Sigmoid colon (tissue), 7 donors: ENCODE measurements around the gene MYO1A. TPM values are rescaled to one million over a fixed set of nuclear protein-coding genes. Genes with fewer than 3 reads are reported as not detected.
"Not testable (repeated sequence)": the region's sequence is repeated elsewhere in the genome, so short reads cannot be mapped to it uniquely, and the experiment has no call there.

Experiments
- DNase-seq: peaks from one replicate; pipeline ENCODE4 v3.0.0-alpha.2; 2019
- H3K27ac ChIP-seq, 4 donors: fragments of 200-600 bp; sonication (generic); one replicate each; pipeline ENCODE4 v1.5.1; 2016 to 2019; ENCODE audit warnings: mild to moderate bottlenecking in 1 of 4
- H3K27me3 ChIP-seq, 3 donors: fragments of 200-600 bp; sonication (generic); one replicate each; pipeline ENCODE4 v1.5.1; 2019; ENCODE audit warnings: mild to moderate bottlenecking in 1 of 3
- H3K36me3 ChIP-seq, 4 donors: fragments of 200-600 bp; sonication (generic); one replicate each; pipeline ENCODE4 v1.5.1; 2016 to 2019
- H3K4me1 ChIP-seq, 4 donors: fragments of 200-600 bp; sonication (generic); one replicate each; pipeline ENCODE4 v1.5.1; 2017 to 2019
- H3K4me3 ChIP-seq, 4 donors: fragments of 200-600 bp; sonication (generic); one replicate each; pipeline ENCODE4 v1.5.1; 2017 to 2019; ENCODE audit warnings: mild to moderate bottlenecking in 2 of 4, moderate library complexity in 1 of 4
- H3K9me3 ChIP-seq, 4 donors: fragments of 200-600 bp in 3 of 4; sonication (generic) in 3 of 4; one replicate each; pipeline versions ENCODE4 v1.5.1 to v1.6.1; 2013 to 2019
- CTCF ChIP-seq, 4 experiments: fragments of 450-650 bp in 3 of 4; fragments of 200-600 bp in 1 of 4; IDR thresholded peaks; one replicate each; pipeline ENCODE4 v1.5.1; 2016 to 2019; ENCODE audit warnings: antibody characterized with exemption in 4 of 4, mild to moderate bottlenecking in 3 of 4, moderate library complexity in 2 of 4
- EP300 ChIP-seq, 4 donors: sonication (generic); formaldehyde crosslinking; IDR thresholded peaks; one replicate each; pipeline ENCODE4 v1.6.1; 2017; ENCODE audit warnings: antibody characterized with exemption in 4 of 4
- POLR2A ChIP-seq, 2 donors: fragments of 450-650 bp; IDR thresholded peaks; one replicate each; pipeline ENCODE4 v1.6.1; 2016; ENCODE audit warnings: antibody characterized with exemption in 2 of 2, mild to moderate bottlenecking in 2 of 2, moderate library complexity in 2 of 2
- POLR2AphosphoS5 ChIP-seq, 4 donors: sonication (generic); formaldehyde crosslinking; IDR thresholded peaks; one replicate each; pipeline ENCODE4 v1.6.1; 2017; ENCODE audit warnings: antibody characterized with exemption in 4 of 4
- WGBS, 2 donors: extraction: QIAGEN DNeasy Blood & Tissue Kit; methylation state at CpG; one replicate each; pipeline ENCODE4 v1.1.7; 2013; 5-methylcytosine and 5-hydroxymethylcytosine counted together
- intact Hi-C: fragments of 100-400 bp; cut with DNase I; formaldehyde crosslinking; loops from one replicate; pipeline ENCODE4 v1.15.1; 2023
- polyA plus RNA-seq, 3 donors: library from polyadenylated mRNA; stranded (reverse); fragments of 200-250 nt; gene quantifications; one replicate each; pipeline ENCODE4 v1.2.3, GENCODE V29; 2013
- total RNA-seq, 4 donors: library from RNA; depleted of rRNA; stranded (reverse); fragments of >200 nt; gene quantifications; one replicate each; pipeline ENCODE4 v1.1.0, GENCODE V29; 2016
- donor health status: healthy with polysubstance abuse.
- donor health status: Bipolar disorder and iron deficiency.
- donor health status: healthy.

Gene MYO1A
- total and polyA plus RNA-seq, 7 donors: 0.71 to 112 (median 7.2) TPM

- H3K27ac ChIP-seq: peak overlapping the region in 3 of 4 donors; percentile 63 to 79 (median 79)
- intact Hi-C loops: no loop called here
- H3K9me3 ChIP-seq: no peaks in the 10 kb centered on the region
- no peaks in the 10 kb centered on the region for H3K27me3 ChIP-seq
- TF ChIP-seq POLR2AphosphoS5 (IDR thresholded peaks at IDR 0.05) (peak in 1 of 4 donors; percentile 23), CTCF (IDR thresholded peaks at IDR 0.05) (no peak)
- WGBS, 2 donors: 67 to 68% methylated on average over 3 of the region's 3 CpGs
- peaks cover 0 to 26% (median 20%) of the 10 kb centered on the region in 4 donors for H3K4me1 ChIP-seq
- H3K4me3 ChIP-seq: no peak overlapping the region
- peaks cover 0 to 21% (median 10%) of the 10 kb centered on the region in 4 donors for H3K36me3 ChIP-seq
- DNase-seq: no peak
Measured at GRCh38 chr12:57055824-57056223, 5.9 kb upstream of the MYO1A start.

- H3K9me3 ChIP-seq, H3K36me3 ChIP-seq, intact Hi-C loops, H3K27ac ChIP-seq, H3K4me3 ChIP-seq, DNase-seq, H3K27me3 ChIP-seq: not testable (repeated sequence)
- peaks cover 0 to 32% (median 28%) of the 10 kb centered on the region in 4 donors for H3K4me1 ChIP-seq
- WGBS, 2 donors: 94 to 96% methylated on average over 4 of the region's 4 CpGs
Measured at GRCh38 chr12:57053901-57054300, 4.0 kb upstream of the MYO1A start.

GRCh38 chr12:57053146-57053545 lies 3.2 kb upstream of the MYO1A start:
- H3K9me3 ChIP-seq, intact Hi-C loops, H3K27ac ChIP-seq, H3K27me3 ChIP-seq, H3K36me3 ChIP-seq, H3K4me3 ChIP-seq, DNase-seq: not testable (repeated sequence)
- peaks cover 0 to 38% (median 29%) of the 10 kb centered on the region in 4 donors for H3K4me1 ChIP-seq
- 95 to 98% methylated on average over 4 of the region's 4 CpGs for WGBS, 2 donors

- no peak overlapping the region for H3K27ac ChIP-seq
- TF ChIP-seq POLR2AphosphoS5 (IDR thresholded peaks at IDR 0.05) (no peak), EP300 (IDR thresholded peaks at IDR 0.05) (no peak), CTCF (IDR thresholded peaks at IDR 0.05) (no peak), POLR2A (IDR thresholded peaks at IDR 0.05) (no peak)
- DNase-seq: no peak
- H3K9me3 ChIP-seq: no peaks in the 10 kb centered on the region
- no peaks in the 10 kb centered on the region for H3K36me3 ChIP-seq
- peaks cover 0 to 31% (median 15%) of the 10 kb centered on the region in 4 donors for H3K4me1 ChIP-seq
- intact Hi-C loops: no loop called here
- WGBS, 2 donors: 40 to 87% methylated on average over 1 of the region's 1 CpG
- no peak overlapping the region for H3K4me3 ChIP-seq
- H3K27me3 ChIP-seq: no peaks in the 10 kb centered on the region
Measured at GRCh38 chr12:57051011-57051410, 1.1 kb upstream of the MYO1A start.

GRCh38 chr12:57049119-57049446 lies 846 bp downstream of the MYO1A start:
- no peak overlapping the region for H3K27ac ChIP-seq
- 27 to 69% methylated on average over 4 of the region's 4 CpGs for WGBS, 2 donors

More at GRCh38 chr12:57049119-57049446, 846 bp downstream of the MYO1A start:
- intact Hi-C loops: no loop called here
- TF ChIP-seq CTCF (IDR thresholded peaks at IDR 0.05): no peak
- TF ChIP-seq EP300 (IDR thresholded peaks at IDR 0.05): no peak
- no peak for TF ChIP-seq POLR2A (IDR thresholded peaks at IDR 0.05)
- TF ChIP-seq POLR2AphosphoS5 (IDR thresholded peaks at IDR 0.05): no peak
- H3K4me1 ChIP-seq: peaks cover 0 to 22% (median 8%) of the 10 kb centered on the region in 4 donors
- H3K36me3 ChIP-seq: no peaks in the 10 kb centered on the region
- DNase-seq: no peak
- no peak overlapping the region for H3K4me3 ChIP-seq
- no peaks in the 10 kb centered on the region for H3K27me3 ChIP-seq
- no peaks in the 10 kb centered on the region for H3K9me3 ChIP-seq
